HG03064 (cell line): Measurements from ENCODE around the gene SLC25A20.
"Not testable (repeated sequence)": the region's sequence is repeated elsewhere in the genome, so short reads cannot be mapped to it uniquely, and the experiment has no call there.

ENCODE experiments used
- ATAC-seq: cut with Tn5 transposase; IDR thresholded peaks from one replicate; pipeline ENCODE4 v1.9.1; 2021; ENCODE audit warnings: low read depth; ENCODE audit not compliant: unreplicated experiment

The SLC25A20 gene

GRCh38 chr3:48898383-48899234 is at the start of gene SLC25A20:
Gene SLC25A20, minus strand, starts transcription at chr3:48898882. Its CDS starts 88 bp downstream, at chr3:48898794.
- peak; percentile 85 for ATAC-seq

- ATAC-seq, result no peak
Measured at GRCh38 chr3:48945891-48946549, 47.3 kb upstream of the SLC25A20 start.

DNA sequence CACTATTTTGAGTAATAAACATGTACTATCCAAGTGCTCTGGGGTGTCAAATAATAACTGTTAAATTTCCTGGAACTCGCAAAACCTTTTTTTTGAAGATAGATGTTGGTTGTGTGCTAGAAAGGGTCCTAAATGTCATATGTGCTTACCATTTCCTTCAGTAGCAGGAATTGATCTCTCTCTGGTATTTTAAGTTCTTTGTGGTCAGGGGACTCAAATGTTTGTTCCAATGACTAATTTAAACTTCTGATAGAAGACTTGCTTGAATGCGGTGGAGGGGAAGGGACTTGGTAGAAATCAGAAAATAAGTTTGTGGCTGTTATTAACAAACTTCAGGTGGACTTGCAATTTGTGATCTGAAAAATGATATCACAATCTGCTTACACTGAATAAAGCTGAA is 46.8 kb upstream of the SLC25A20 start:
- no peak for ATAC-seq

DNA sequence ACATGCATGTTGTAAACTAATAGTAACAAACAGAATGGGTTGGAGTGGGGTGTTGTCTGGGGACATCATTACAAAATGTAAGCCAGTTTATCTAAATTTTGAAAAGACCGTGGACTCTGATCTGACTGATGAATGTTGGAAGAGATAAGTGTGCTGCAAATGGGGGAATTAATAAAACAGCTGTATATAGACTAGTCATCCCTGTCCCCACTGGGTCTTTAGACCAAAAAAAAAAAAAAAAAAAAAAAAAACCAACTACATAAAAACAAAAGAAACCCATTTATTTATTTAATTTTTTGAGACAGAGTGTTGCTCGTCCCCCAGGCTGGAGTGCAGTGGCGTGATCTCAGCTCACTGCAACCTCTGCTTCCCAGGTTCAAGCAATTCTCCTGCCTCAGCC is 40.0 kb upstream of the SLC25A20 start:
- ATAC-seq, result no peak

DNA sequence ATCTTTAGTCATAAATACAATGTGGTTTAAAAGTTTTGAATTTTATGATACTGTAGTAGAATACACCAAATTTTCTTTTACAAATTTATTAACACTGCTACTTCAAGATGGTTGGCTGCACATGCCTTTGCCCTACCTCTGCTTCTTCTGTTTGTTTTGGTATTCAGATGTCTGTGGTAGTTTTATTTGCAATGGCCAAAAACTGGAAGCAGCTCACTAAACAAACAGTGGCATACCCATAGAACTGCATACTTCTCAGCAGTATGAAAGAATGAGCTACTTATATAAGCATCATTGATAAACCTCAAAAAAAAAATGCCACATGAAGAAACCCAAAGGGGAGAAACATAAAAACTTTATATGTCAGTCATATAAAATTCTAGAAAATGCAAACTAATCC is 39.5 kb upstream of the SLC25A20 start:
- ATAC-seq, result no peak

- ATAC-seq, result no peak
Measured at GRCh38 chr3:48935530-48935929, 36.8 kb upstream of the SLC25A20 start.

DNA sequence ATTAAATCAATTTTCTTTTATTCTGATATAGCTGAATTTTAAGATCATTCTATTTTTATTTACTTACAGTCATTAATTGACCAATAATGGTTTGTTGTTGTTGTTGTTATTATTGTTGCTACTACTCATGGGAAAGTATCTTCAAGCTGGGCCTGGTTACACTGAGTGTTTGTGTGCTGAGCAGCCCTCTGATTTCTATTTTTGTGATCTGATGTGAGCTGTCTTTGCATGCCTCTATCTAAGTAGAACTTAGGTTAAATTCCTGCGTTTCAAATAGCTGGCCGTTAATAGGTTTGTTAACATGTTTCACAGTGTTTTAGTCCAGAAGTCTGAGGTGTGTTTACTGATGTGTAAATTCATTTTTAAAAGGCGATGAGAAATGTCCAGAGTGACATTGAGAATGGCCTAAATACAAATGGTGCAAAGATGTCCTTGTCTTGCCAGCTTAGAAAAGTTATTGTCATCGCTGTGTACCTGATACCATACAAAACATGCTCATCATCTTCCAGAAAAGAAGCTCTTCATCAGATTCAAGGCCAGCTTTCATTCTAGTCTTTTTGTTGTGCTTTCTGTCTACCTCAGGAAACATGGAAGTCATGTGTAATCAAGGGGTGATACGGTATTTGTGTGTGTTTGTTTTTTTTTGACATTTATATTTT is 35.8 kb upstream of the SLC25A20 start:
- no peak for ATAC-seq

GRCh38 chr3:48931944-48932580 is 33.4 kb upstream of the SLC25A20 start:
- no peak for ATAC-seq

DNA sequence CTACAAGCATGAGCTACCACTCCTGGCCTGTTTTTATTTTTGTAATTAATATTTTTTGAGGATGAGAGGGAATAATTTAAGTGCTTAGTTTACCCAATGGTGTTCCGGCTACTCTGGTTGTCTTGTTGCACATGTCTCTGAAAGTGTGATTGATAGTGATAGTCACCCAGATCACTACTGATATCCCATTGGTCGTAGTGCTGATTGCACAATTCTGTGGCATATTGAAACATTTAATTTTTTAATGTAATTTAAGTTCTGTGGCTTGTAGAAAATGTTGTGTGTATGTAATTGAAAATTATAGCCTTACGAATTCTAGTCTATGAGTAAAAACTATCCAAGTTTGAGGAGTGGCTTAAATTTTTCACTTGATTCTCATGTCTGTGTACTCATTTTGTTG is 31.9 kb upstream of the SLC25A20 start:
- ATAC-seq, result no peak

DNA sequence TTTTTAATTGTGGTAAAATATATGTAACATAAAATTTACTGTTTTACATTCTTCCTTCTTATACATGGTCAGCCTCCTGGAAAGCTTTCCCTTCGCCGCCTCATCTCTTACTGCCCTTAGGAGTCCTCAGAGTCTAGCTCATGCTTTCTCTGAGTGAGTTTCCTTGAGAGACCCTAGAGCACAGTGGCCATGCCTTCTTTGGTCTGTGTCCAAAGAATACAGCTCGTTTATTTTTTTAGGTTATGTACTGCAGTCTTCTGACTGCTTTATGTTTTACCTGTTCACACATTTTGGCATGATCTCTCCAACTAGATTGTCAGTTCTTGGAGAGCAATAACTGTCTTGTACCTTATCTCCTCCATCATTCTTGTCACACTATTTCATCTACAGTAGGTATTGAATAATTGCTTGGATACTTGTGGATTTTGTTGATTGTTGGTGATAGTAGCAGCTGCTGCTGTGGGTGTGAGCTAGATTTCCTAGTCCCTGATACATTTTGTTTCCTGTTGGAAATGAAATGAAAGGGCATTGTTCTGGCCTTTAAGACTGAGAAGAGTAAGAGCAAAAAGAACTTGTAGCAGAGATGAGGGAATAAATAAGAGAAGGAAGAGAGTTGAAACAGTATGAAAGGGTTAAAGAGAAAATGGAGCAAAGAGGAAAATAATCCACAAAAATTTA is 30.8 kb upstream of the SLC25A20 start:
- no peak for ATAC-seq

DNA sequence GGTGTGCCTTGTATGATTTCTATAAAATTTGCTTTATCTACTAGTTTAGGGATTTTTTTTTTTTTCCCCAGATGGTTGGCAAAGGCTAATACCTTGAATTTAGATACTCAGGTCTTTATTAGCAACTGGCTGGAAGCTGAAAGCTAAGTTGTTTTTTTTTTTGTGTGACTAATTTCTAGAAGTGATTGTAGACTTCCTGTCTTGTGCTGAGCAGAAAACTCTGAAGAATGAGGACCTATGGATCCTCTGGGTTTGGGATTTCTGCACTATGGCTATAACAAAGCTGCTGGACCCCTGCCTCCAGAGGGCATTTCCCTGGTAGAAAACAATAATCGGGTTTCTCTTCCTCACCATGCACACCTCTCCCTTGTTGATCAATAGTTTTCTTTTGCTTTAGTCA is 30.0 kb upstream of the SLC25A20 start:
- no peak for ATAC-seq

- ATAC-seq, result no peak
Measured at GRCh38 chr3:48927928-48928327, 29.2 kb upstream of the SLC25A20 start.

- ATAC-seq, result no peak
Measured at GRCh38 chr3:48926425-48927392, 28.0 kb upstream of the SLC25A20 start.

GRCh38 chr3:48919215-48920138 is 20.8 kb upstream of the SLC25A20 start:
- peak; percentile 2 for ATAC-seq

GRCh38 chr3:48918388-48919214 is 19.9 kb upstream of the SLC25A20 start, which contains the start of gene ARIH2:
Gene ARIH2, plus strand, starts transcription at chr3:48918842. Its CDS starts 8,717 bp downstream, at chr3:48927559.
- peak; percentile 75 for ATAC-seq

DNA sequence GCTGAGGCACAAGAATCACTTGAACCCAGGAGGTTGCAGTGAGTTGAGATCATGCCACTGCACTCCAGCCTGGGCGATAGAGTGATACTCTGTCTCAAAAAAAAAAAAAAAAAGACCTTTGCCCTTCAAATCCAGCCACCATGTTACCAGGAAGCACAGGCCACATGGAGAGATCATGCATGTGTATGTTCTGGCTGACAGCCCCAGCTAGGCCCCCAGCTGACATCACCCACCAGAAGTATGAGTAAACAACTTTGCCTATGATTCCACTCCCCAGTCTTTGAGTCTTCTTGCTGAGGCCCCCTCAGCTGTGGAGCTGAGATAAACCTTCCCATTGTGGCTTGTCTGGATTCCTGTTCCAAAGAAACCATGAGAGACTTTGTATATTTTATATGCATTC is 16.6 kb upstream of the SLC25A20 start:
- no peak for ATAC-seq

GRCh38 chr3:48907026-48907425 is 8.3 kb upstream of the SLC25A20 start:
- ATAC-seq, result not testable (repeated sequence)
